GM23338 (cell line): ENCODE measurements around the gene TMEM63A. TPM values are rescaled to one million over a fixed set of nuclear protein-coding genes. Genes with fewer than 3 reads are reported as not detected.
"Not testable (repeated sequence)": the region's sequence is repeated elsewhere in the genome, so short reads cannot be mapped to it uniquely, and the experiment has no call there.

Experiments
- ATAC-seq: fragments of 200-7000 bp; cut with Tn5 transposase; 3 replicates; pipeline ENCODE4 v1.9.1; 2020
- DNase-seq: peaks from one replicate; pipeline ENCODE4 v3.0.0-alpha.2; 2015; ENCODE audit warnings: low spot score
- H2AFZ ChIP-seq: fragments of 200-600 bp; sonication (generic); 2 replicates; pipeline ENCODE4 v1.8.0; 2016; ENCODE audit warnings: antibody characterized with exemption, mild to moderate bottlenecking, moderate library complexity
- H3F3A ChIP-seq: fragments of 200-600 bp; sonication (generic); replicated peaks from 2 replicates; pipeline ENCODE4 v1.8.0; 2017; ENCODE audit warnings: antibody characterized with exemption, mixed run types, low read depth
- H3K27ac ChIP-seq: fragments of 200-600 bp; sonication (generic); 2 replicates; pipeline ENCODE4 v1.6.1; 2016; ENCODE audit warnings: low read depth
- H3K27me3 ChIP-seq: fragments of 200-600 bp; sonication (generic); 2 replicates; pipeline ENCODE4 v1.8.0; 2016; ENCODE audit warnings: mild to moderate bottlenecking, mixed run types, moderate library complexity; ENCODE audit not compliant: insufficient read depth
- H3K36me3 ChIP-seq: fragments of 200-600 bp; sonication (generic); 2 replicates; pipeline ENCODE4 v1.8.0; 2016; ENCODE audit warnings: mild to moderate bottlenecking; ENCODE audit not compliant: insufficient read depth
- H3K4me1 ChIP-seq: fragments of 200-600 bp; sonication (generic); 2 replicates; pipeline ENCODE4 v1.8.0; 2016; ENCODE audit warnings: mild to moderate bottlenecking, moderate library complexity; ENCODE audit not compliant: insufficient read depth
- H3K4me2 ChIP-seq: fragments of 200-600 bp; sonication (generic); 2 replicates; pipeline ENCODE4 v1.7.1; 2017; ENCODE audit warnings: mixed run types
- H3K4me3 ChIP-seq: fragments of 200-600 bp; sonication (generic); 2 replicates; pipeline ENCODE4 v1.6.1; 2016; ENCODE audit warnings: mixed run types
- H3K79me2 ChIP-seq: fragments of 200-600 bp; sonication (generic); replicated peaks from 2 replicates; pipeline ENCODE4 v1.8.0; 2017; ENCODE audit warnings: mild to moderate bottlenecking; ENCODE audit not compliant: insufficient read depth
- H3K9me2 ChIP-seq: fragments of 200-600 bp; sonication (generic); 2 replicates; pipeline ENCODE4 v1.8.0; 2017; ENCODE audit not compliant: insufficient read depth
- H4K20me1 ChIP-seq: fragments of 200-600 bp; sonication (generic); replicated peaks from 2 replicates; pipeline ENCODE4 v1.8.0; 2017; ENCODE audit warnings: mild to moderate bottlenecking; ENCODE audit not compliant: insufficient read depth
- H3K27ac Mint-ChIP-seq: 2 replicates; pipeline ENCODE4 v1.8.0; 2020; ENCODE audit warnings: inconsistent platforms, mild to moderate bottlenecking, moderate library complexity, mixed read lengths
- H3K27me3 Mint-ChIP-seq: 3 replicates; pipeline ENCODE4 v1.8.0; 2022; ENCODE audit warnings: low read depth, mild to moderate bottlenecking, moderate library complexity, mixed read lengths, inconsistent platforms; ENCODE audit not compliant: insufficient read depth, poor library complexity
- H3K36me3 Mint-ChIP-seq: 3 replicates; pipeline ENCODE4 v1.8.0; 2021; ENCODE audit warnings: low read depth, mild to moderate bottlenecking, inconsistent platforms, moderate library complexity, mixed read lengths
- H3K4me1 Mint-ChIP-seq: 3 replicates; pipeline ENCODE4 v1.8.0; 2020; ENCODE audit warnings: mild to moderate bottlenecking, inconsistent platforms, mixed read lengths
- H3K4me3 Mint-ChIP-seq: 3 replicates; pipeline ENCODE4 v1.8.0; 2021; ENCODE audit warnings: moderate library complexity, mild to moderate bottlenecking, inconsistent platforms, mixed read lengths
- H3K9me3 Mint-ChIP-seq: 3 replicates; pipeline ENCODE4 v1.8.0; 2020; ENCODE audit warnings: moderate library complexity, mild to moderate bottlenecking, inconsistent platforms, mixed read lengths
- CTCF ChIP-seq, 2 experiments: fragments of 200-600 bp in 1 of 2; sonication (generic) in 1 of 2; conservative IDR thresholded peaks; 2 replicates each; pipeline versions ENCODE4 v1.5.1 to v1.6.1; 2016 to 2017; ENCODE audit warnings: antibody characterized with exemption in 2 of 2, low read depth in 2 of 2, mild to moderate bottlenecking in 2 of 2, moderate library complexity in 1 of 2
- ETS1 ChIP-seq: IDR thresholded peaks from 2 replicates; pipeline ENCODE4 v1.6.1; 2016; ENCODE audit warnings: antibody characterized with exemption
- EZH2 ChIP-seq: fragments of 200-600 bp; sonication (generic); IDR thresholded peaks from one replicate; pipeline ENCODE4 v1.8.0; 2017; ENCODE audit warnings: antibody characterized with exemption, mild to moderate bottlenecking, low read depth; ENCODE audit not compliant: unreplicated experiment
- JUNB ChIP-seq: IDR thresholded peaks from one replicate; pipeline ENCODE4 v1.6.1; 2016; ENCODE audit warnings: antibody characterized with exemption; ENCODE audit not compliant: unreplicated experiment
- POLR2AphosphoS5 ChIP-seq: IDR thresholded peaks from 2 replicates; pipeline ENCODE4 v1.6.1; 2016; ENCODE audit warnings: antibody characterized with exemption, low read depth
- STAT1 ChIP-seq: IDR thresholded peaks from one replicate; pipeline ENCODE4 v1.6.1; 2016; ENCODE audit warnings: antibody characterized with exemption; ENCODE audit not compliant: unreplicated experiment
- ZNF331 ChIP-seq: fragments of 250-450 bp; sonication (Bioruptor Pico); IDR thresholded peaks from 2 replicates; pipeline ENCODE4 v1.5.0; 2020; ENCODE audit warnings: low read depth, mild to moderate bottlenecking, moderate library complexity
- polyA plus RNA-seq: library from polyadenylated mRNA; unstranded; fragments of >200 nt; fragmentation: Nextera tagmentation; extraction: Ambion mirVana; gene quantifications from 2 replicates; pipeline ENCODE4 v1.2.1, GENCODE V29; 2016
- total RNA-seq: library from RNA; depleted of rRNA; stranded (reverse); fragments of >200 nt; shearing (Covaris generic); gene quantifications from 2 replicates; pipeline ENCODE4 v1.2.3, GENCODE V29; 2014

TMEM63A gene
- total and polyA plus RNA-seq, 2 experiments from 2014 or later, result 31.7 to 76.9 TPM

GRCh38 chr1:225931270-225932136 is 49.3 kb upstream of the TMEM63A start:
- ATAC-seq (no peak), DNase-seq (no peak)
- H3K79me2 ChIP-seq, result no peaks in the 10 kb centered on the region
- no peaks in the 10 kb centered on the region for H3K9me2 ChIP-seq
- H3K4me3 ChIP-seq, result no peak overlapping the region
- 0 out of 2 replicates have a peak overlapping the region, but pooled peaks have one; percentile 47 for H2AFZ ChIP-seq
- Mint-ChIP-seq H3K27me3 (peaks cover 5% of the 10 kb centered on the region), H3K9me3 (no peaks in the 10 kb centered on the region), H3K4me3 (no peak overlapping the region), H3K36me3 (no peaks in the 10 kb centered on the region), H3K27ac (no peak overlapping the region), H3K4me1 (peaks cover 5% of the 10 kb centered on the region; the same call in 2 of the 3 replicates)
- no peak overlapping the region for H3K4me2 ChIP-seq
- no peak overlapping the region for H3K27ac ChIP-seq
- no peaks in the 10 kb centered on the region for H3K36me3 ChIP-seq
- peaks cover 4% of the 10 kb centered on the region; the same call in 1 of the 2 replicates for H3K4me1 ChIP-seq
- TF ChIP-seq STAT1 (no peak), JUNB (no peak), CTCF (conservative IDR thresholded peaks at IDR 0.05; ENCODE audit: low read depth in 2 of 2) (no peak), ETS1 (no peak)
- H3F3A ChIP-seq, result no peaks in the 10 kb centered on the region
- H4K20me1 ChIP-seq, result no peaks in the 10 kb centered on the region
- no peaks in the 10 kb centered on the region for H3K27me3 ChIP-seq

- no peaks in the 10 kb centered on the region for H3K79me2 ChIP-seq
- Mint-ChIP-seq H3K36me3 (no peaks in the 10 kb centered on the region), H3K4me3 (no peak overlapping the region), H3K9me3 (no peaks in the 10 kb centered on the region), H3K27me3 (peaks cover 2% of the 10 kb centered on the region), H3K4me1 (peaks cover 7% of the 10 kb centered on the region; the same call in 2 of the 3 replicates), H3K27ac (no peak overlapping the region)
- H3K27me3 ChIP-seq, result no peaks in the 10 kb centered on the region
- no peak overlapping the region for H3K4me3 ChIP-seq
- H3K4me2 ChIP-seq, result no peak overlapping the region
- H3K4me1 ChIP-seq, result peaks cover 6% of the 10 kb centered on the region; the same call in 1 of the 2 replicates
- no peaks in the 10 kb centered on the region for H3F3A ChIP-seq
- no peak for TF ChIP-seq CTCF (conservative IDR thresholded peaks at IDR 0.05; ENCODE audit: low read depth in 2 of 2)
- TF ChIP-seq STAT1, result no peak
- TF ChIP-seq JUNB, result no peak
- TF ChIP-seq EZH2, result no peak
- no peak for TF ChIP-seq ZNF331 (CRISPR knock-in tag)
- no peak for TF ChIP-seq POLR2AphosphoS5
- DNase-seq (no peak), ATAC-seq (no peak)
- H2AFZ ChIP-seq, result no peak overlapping the region
- H4K20me1 ChIP-seq, result no peaks in the 10 kb centered on the region
- no peak overlapping the region for H3K27ac ChIP-seq
- H3K9me2 ChIP-seq, result no peaks in the 10 kb centered on the region
- H3K36me3 ChIP-seq, result no peaks in the 10 kb centered on the region
These were observed 48.4 kb upstream of the TMEM63A start for GRCh38 chr1:225930566-225930965.

- not testable (repeated sequence) for H3K27ac ChIP-seq, H3K27me3 ChIP-seq, H2AFZ ChIP-seq, H3K36me3 Mint-ChIP-seq, DNase-seq, H3K4me3 Mint-ChIP-seq, H4K20me1 ChIP-seq, H3K4me2 ChIP-seq, H3F3A ChIP-seq, H3K9me2 ChIP-seq, H3K27me3 Mint-ChIP-seq, H3K27ac Mint-ChIP-seq, H3K79me2 ChIP-seq, H3K36me3 ChIP-seq, ATAC-seq, H3K4me3 ChIP-seq, H3K9me3 Mint-ChIP-seq
- peaks cover 13% of the 10 kb centered on the region; the same call in 2 of the 3 replicates for H3K4me1 Mint-ChIP-seq
- peaks cover 13% of the 10 kb centered on the region for H3K4me1 ChIP-seq
These were observed 47.3 kb upstream of the TMEM63A start for GRCh38 chr1:225929462-225929861.
